Transverse colon (tissue), 4 donors: ENCODE measurements around the gene CRTAP. TPM values are rescaled to one million over a fixed set of nuclear protein-coding genes. Genes with fewer than 3 reads are reported as not detected.

Source experiments
- DNase-seq: peaks from one replicate; pipeline ENCODE4 v3.0.0-alpha.2; 2019
- H3K27ac ChIP-seq, 4 donors: fragments of 200-600 bp; sonication (generic); 2 replicates each; pipeline ENCODE4 v1.5.1; 2016 to 2018; ENCODE audit warnings: inconsistent platforms in 4 of 4
- H3K27me3 ChIP-seq: fragments of 200-600 bp; sonication (generic); 2 replicates; pipeline ENCODE4 v1.5.1; 2017; ENCODE audit warnings: inconsistent platforms
- H3K36me3 ChIP-seq, 4 donors: fragments of 200-600 bp; sonication (generic); 2 replicates each; pipeline ENCODE4 v1.5.1; 2017 to 2019; ENCODE audit warnings: inconsistent platforms in 4 of 4
- H3K4me1 ChIP-seq, 4 donors: fragments of 200-600 bp; sonication (generic); 2 replicates each; pipeline ENCODE4 v1.5.1; 2017 to 2020; ENCODE audit warnings: inconsistent platforms in 4 of 4
- H3K4me3 ChIP-seq, 4 donors: fragments of 200-600 bp; sonication (generic); 1 replicate in 1 of 4; 2 replicates in 3 of 4; pipeline versions ENCODE4 v1.5.1 to v1.6.1; 2017 to 2019; ENCODE audit warnings: inconsistent platforms in 4 of 4
- H3K9me3 ChIP-seq, 2 donors: fragments of 200-600 bp; sonication (generic); 2 replicates each; pipeline ENCODE4 v1.5.1; 2017 to 2019; ENCODE audit warnings: inconsistent platforms in 2 of 2
- EP300 ChIP-seq: sonication (generic); formaldehyde crosslinking; IDR thresholded peaks from one replicate; pipeline ENCODE4 v1.6.1; 2017; ENCODE audit warnings: antibody characterized with exemption, low read depth
- POLR2A ChIP-seq: fragments of 450-650 bp; IDR thresholded peaks from one replicate; pipeline ENCODE4 v1.6.1; 2016; ENCODE audit warnings: antibody characterized with exemption, mild to moderate bottlenecking, moderate library complexity
- POLR2AphosphoS5 ChIP-seq, 3 donors: sonication (generic); formaldehyde crosslinking; IDR thresholded peaks; one replicate each; pipeline ENCODE4 v1.6.1; 2016; ENCODE audit warnings: antibody characterized with exemption in 3 of 3
- WGBS, 2 donors: methylation state at CpG; one replicate each; pipeline ENCODE4 v1.1.5; 2018; ENCODE audit warnings: low coverage in 1 of 2; 5-methylcytosine and 5-hydroxymethylcytosine counted together
- in situ Hi-C, 4 donors: fragments of 200-750 bp; cut with MboI; loops; one replicate each; pipeline versions ENCODE4 v1.15.0 to v1.15.1; 2017; ENCODE audit warnings: low sequenced_read_pairs in 3 of 4, low pct_ligation_motif_present in 1 of 4, low pct_unique_long_range_greater_than_20kb in 1 of 4
- intact Hi-C: fragments of 100-400 bp; cut with DNase I; formaldehyde crosslinking; loops from one replicate; pipeline ENCODE4 v1.15.1; 2023; ENCODE audit warnings: low total_unique reads
- total RNA-seq, 4 donors: library from RNA; depleted of rRNA; stranded (reverse); fragments of >200 nt; gene quantifications; one replicate each; pipeline ENCODE4 v1.1.0, GENCODE V29; 2016
- TF ChIP-seq, protein P1 (sequence below), 5 experiments: fragments of 200-600 bp in 3 of 5; fragments of 450-650 bp in 2 of 5; sonication (generic) in 3 of 5; IDR thresholded peaks; 1 replicate in 2 of 5; 2 replicates in 3 of 5; pipeline ENCODE4 v1.5.1; 2016 to 2017; ENCODE audit warnings: antibody characterized with exemption in 5 of 5, inconsistent platforms in 3 of 5, mild to moderate bottlenecking in 2 of 5, moderate library complexity in 1 of 5

CRTAP gene
- total RNA-seq, 4 donors from 2014 or later = 71.1 to 138 (median 88.8) TPM

DNA sequence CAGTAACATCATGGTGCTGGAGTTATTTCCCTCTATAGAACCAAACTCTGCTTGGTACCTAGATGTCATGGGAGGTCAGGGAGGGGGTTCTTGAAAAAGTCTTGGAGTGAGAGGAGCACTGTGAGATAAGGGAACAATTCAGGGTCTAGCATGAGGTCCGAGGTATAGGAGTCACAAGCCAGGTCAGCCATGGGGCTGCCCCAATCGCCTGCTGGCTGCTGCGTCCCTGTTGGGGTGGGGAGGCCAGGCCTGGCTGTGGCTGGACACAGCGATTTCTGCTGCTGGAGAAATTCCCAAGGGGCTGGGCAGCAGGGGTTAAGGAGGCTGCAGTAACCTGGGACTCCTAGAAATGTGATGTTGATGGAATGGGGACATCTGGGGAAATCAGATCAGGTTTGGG is 59.9 kb downstream of the CRTAP start:
- Histone ChIP-seq H3K27ac (no peak overlapping the region), H3K4me1 (no peaks in the 10 kb centered on the region), H3K4me3 (no peak overlapping the region), H3K27me3 (no peaks in the 10 kb centered on the region), H3K36me3 (no peaks in the 10 kb centered on the region), H3K9me3 (no peaks in the 10 kb centered on the region)
- 81% methylated on average over 4 of the region's 4 CpGs; no CpG with 5 or more reads in 1 of the 2 donors for WGBS, 2 donors
- no peak for TF ChIP-seq POLR2A
- no peak for TF ChIP-seq POLR2AphosphoS5 (IDR thresholded peaks at IDR 0.05)
- TF ChIP-seq, protein P1, sequence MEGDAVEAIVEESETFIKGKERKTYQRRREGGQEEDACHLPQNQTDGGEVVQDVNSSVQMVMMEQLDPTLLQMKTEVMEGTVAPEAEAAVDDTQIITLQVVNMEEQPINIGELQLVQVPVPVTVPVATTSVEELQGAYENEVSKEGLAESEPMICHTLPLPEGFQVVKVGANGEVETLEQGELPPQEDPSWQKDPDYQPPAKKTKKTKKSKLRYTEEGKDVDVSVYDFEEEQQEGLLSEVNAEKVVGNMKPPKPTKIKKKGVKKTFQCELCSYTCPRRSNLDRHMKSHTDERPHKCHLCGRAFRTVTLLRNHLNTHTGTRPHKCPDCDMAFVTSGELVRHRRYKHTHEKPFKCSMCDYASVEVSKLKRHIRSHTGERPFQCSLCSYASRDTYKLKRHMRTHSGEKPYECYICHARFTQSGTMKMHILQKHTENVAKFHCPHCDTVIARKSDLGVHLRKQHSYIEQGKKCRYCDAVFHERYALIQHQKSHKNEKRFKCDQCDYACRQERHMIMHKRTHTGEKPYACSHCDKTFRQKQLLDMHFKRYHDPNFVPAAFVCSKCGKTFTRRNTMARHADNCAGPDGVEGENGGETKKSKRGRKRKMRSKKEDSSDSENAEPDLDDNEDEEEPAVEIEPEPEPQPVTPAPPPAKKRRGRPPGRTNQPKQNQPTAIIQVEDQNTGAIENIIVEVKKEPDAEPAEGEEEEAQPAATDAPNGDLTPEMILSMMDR (IDR thresholded peaks at IDR 0.05) = no peak
- TF ChIP-seq EP300 = no peak
- intact Hi-C loops = no loop called here
- in situ Hi-C loops = no loop called here
- DNase-seq = no peak

DNA sequence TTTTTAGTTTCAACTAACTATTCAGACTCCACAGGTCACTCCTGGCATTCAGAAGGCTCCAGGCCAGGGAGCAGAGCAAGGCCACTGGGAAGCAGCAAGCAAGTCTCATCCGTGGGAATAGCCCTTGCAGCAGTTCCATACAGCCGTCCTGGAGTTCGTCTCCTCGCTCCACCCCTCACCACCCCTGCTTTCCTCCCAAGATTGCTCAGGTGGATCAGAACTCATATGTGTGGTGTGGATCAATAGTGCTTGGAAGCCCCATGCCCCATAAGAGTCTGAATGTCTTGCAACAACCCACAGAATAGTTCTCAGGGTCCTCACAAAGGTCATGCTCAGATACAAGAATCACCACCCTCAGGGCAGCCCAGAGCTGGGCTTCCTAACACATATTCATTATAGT is 60.3 kb downstream of the CRTAP start:
- intact Hi-C loops = no loop called here
- Histone ChIP-seq H3K4me1 (no peaks in the 10 kb centered on the region), H3K27ac (no peak overlapping the region), H3K9me3 (no peaks in the 10 kb centered on the region), H3K4me3 (no peak overlapping the region), H3K36me3 (no peaks in the 10 kb centered on the region), H3K27me3 (no peaks in the 10 kb centered on the region)
- no peak for DNase-seq
- in situ Hi-C loops = no loop called here
- 68 to 88% methylated on average over 4 of the region's 4 CpGs for WGBS, 2 donors
- no peak for TF ChIP-seq POLR2AphosphoS5 (IDR thresholded peaks at IDR 0.05)
- no peak for TF ChIP-seq POLR2A
- TF ChIP-seq EP300 = no peak
- TF ChIP-seq, protein P1 (IDR thresholded peaks at IDR 0.05) = no peak

DNA sequence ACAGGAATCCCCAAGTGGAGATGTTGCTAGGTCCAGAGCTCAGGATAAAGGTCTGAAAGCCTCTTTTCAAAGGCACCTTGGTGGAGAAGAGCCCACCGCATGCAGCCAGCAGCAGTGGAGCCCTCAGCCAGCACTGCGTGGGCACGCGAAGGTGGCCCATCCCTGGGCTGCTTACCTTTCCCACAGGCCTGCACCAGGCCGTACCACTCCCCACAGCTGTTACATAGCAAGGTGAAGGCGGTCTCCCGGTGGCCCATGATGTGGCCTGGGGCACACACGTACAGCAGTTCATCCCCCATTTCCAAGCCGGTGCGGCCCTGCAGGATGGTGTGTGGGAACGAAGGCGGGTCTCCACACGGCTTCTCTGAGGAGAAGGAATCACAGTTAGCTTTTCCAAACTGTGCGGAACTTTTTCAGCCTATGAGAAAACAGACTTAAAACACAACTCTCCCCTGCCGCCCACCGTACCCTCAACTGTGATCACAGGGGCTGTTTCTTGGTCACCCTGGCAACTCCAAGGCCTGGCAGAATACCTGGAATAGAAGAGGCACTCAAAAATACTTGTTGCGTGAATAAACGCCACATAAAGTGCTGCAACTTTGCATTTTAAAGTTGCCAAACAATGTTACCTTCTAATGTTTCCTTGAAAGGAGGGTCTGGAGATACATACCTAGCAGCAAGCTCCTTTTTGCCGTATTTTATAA is 61.0 kb downstream of the CRTAP start:
- Histone ChIP-seq H3K27ac (no peak overlapping the region), H3K36me3 (no peaks in the 10 kb centered on the region), H3K4me3 (no peak overlapping the region), H3K4me1 (no peaks in the 10 kb centered on the region), H3K27me3 (no peaks in the 10 kb centered on the region), H3K9me3 (no peaks in the 10 kb centered on the region)
- in situ Hi-C loops (no loop called here), intact Hi-C loops (no loop called here)
- WGBS, 2 donors = 92 to 94% methylated on average over 9 to 19 of the region's 19 CpGs
- no peak for TF ChIP-seq POLR2A
- TF ChIP-seq POLR2AphosphoS5 (IDR thresholded peaks at IDR 0.05) = no peak
- TF ChIP-seq, protein P1 (IDR thresholded peaks at IDR 0.05) = no peak
- no peak for TF ChIP-seq EP300
- no peak for DNase-seq

DNA sequence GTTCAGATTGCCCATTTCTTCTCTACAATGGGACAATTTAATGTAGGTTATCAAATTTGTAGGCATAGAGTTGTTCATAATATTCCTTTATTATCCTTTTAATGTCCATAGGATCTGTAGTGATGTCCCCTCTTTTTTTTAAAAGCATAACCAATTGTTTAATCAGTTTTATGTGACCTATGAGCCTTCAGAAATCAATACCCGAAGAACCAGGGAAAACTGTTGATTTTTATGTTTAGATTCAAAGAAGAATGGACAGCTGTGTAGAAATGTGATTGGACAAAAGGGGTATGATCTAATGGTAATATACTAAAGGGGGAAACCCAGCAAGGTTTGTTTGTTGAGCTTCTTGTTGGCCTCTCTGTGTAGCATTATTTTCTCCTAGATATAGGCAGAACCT is 65.3 kb downstream of the CRTAP start:
- in situ Hi-C loops (no loop called here), intact Hi-C loops (no loop called here)
- 90 to 91% methylated on average over 1 of the region's 1 CpG for WGBS, 2 donors
- TF ChIP-seq, protein P1 (IDR thresholded peaks at IDR 0.05) = no peak
- Histone ChIP-seq H3K4me3 (no peak overlapping the region), H3K9me3 (no peaks in the 10 kb centered on the region), H3K27me3 (no peaks in the 10 kb centered on the region), H3K4me1 (no peaks in the 10 kb centered on the region), H3K36me3 (no peaks in the 10 kb centered on the region), H3K27ac (no peak overlapping the region)
- DNase-seq = no peak
